ENCODE measurements around the gene SBK2.

Gene SBK2

DNA sequence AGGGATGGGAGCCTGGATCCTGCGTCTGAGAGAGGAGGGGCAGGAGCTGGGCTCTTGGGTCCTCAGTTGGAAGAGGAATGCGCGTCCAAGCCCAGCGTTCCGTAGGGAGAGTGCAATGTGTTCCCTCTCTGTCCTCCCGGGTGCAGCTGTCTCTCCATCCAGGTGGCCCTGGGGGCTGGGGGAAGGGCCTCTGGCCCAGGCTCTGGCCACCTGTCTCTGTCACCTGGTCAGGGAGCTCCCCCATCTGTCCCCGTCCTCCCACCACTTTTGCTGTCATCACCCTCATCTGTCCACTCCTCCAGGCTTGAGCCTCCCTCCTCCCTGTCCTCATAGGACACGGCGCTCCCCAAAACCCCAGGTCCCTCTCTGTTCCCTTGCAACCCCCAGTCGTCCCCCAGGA lies 3.7 kb upstream of the SBK2 start:
- H3K4me2 ChIP-seq (ENCODE audit: low read depth, low read length, poor library complexity, severe bottlenecking) = no peak overlapping the region
- no peaks in the 10 kb centered on the region for H3K27me3 ChIP-seq (ENCODE audit: low read length)
- H3K4me3 ChIP-seq (ENCODE audit: insufficient read depth, low read length, poor library complexity, severe bottlenecking) = no peak overlapping the region
- no peaks in the 10 kb centered on the region for H3K79me2 ChIP-seq (ENCODE audit: insufficient read depth, low read length)
- H4K20me1 ChIP-seq (ENCODE audit: low read depth, low read length) = no peaks in the 10 kb centered on the region
- no peaks in the 10 kb centered on the region for H3K9me3 ChIP-seq (ENCODE audit: insufficient read depth, low read length)
- no peaks in the 10 kb centered on the region for H3F3A ChIP-seq (ENCODE audit: insufficient read depth)
- TF ChIP-seq CTCF (IDR thresholded peaks at IDR 0.05; ENCODE audit: insufficient read depth, low read length, poor library complexity, severe bottlenecking) (no peak), EZH2phosphoT487 (conservative IDR thresholded peaks at IDR 0.05; ENCODE audit: low read length) (no peak)
- no peaks in the 10 kb centered on the region for H3K36me3 ChIP-seq (ENCODE audit: low read length)
- H2AFZ ChIP-seq (ENCODE audit: low read depth, low read length, severe bottlenecking) = no peak overlapping the region
- no peak overlapping the region for H3K27ac ChIP-seq (ENCODE audit: low read depth, low read length)
- H3K9ac ChIP-seq (ENCODE audit: low read length) = no peak overlapping the region
- H3K9me2 ChIP-seq (replicated peaks; ENCODE audit: insufficient read depth, low read length) = no peaks in the 10 kb centered on the region

DNA sequence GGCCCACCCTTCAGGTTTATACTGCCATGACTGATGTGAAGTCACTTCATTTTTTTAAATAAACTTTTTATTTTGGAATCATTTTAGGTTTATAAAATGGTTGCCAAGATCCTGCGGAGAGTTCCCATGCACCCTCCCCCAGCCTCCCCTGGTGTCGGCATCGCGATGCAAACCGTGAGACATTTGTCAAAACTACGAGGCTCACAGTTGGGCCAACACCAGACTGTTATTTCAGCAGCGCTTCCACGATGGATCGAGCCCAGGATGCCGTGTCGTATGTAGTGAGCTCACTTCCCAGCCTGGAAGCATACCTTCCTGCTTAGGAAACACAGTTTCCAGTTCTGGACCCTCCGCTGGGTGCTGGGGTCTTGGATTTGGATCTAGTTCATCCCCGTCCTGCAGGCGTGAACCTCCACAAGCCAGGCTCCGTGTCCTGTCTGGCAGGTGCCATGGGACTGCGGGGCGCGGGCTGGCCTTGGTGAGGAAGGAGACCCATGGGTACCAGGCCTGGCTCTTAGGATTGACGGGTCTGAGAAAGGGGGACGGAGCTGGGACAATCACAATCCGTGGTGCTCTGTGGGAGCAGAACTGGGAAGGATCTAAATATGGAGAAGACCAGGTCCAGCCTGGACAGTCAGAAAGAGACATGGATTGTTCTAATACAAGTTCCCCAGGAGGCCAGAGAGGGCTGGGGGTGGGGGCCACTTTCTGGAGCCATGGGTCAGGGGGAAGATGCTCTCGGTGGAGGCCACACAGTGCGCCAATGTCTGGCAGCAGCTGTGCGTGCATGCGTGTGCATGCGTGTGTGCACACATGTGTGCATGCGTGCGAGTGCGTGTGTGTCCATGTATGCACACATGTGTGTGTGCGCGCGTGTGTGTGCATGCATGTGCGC lies 2.4 kb upstream of the SBK2 start:
- H3K36me3 ChIP-seq (ENCODE audit: low read length) = no peaks in the 10 kb centered on the region
- no peaks in the 10 kb centered on the region for H4K20me1 ChIP-seq (ENCODE audit: low read depth, low read length)
- H3K9me3 ChIP-seq (ENCODE audit: insufficient read depth, low read length) = no peaks in the 10 kb centered on the region
- H3K4me3 ChIP-seq (ENCODE audit: insufficient read depth, low read length, poor library complexity, severe bottlenecking) = no peak overlapping the region
- H3K4me2 ChIP-seq (ENCODE audit: low read depth, low read length, poor library complexity, severe bottlenecking) = no peak overlapping the region
- no peak overlapping the region for H3K27ac ChIP-seq (ENCODE audit: low read depth, low read length)
- TF ChIP-seq EZH2phosphoT487 (conservative IDR thresholded peaks at IDR 0.05; ENCODE audit: low read length) = no peak
- no peak for TF ChIP-seq CTCF (IDR thresholded peaks at IDR 0.05; ENCODE audit: insufficient read depth, low read length, poor library complexity, severe bottlenecking)
- H3K79me2 ChIP-seq (ENCODE audit: insufficient read depth, low read length) = no peaks in the 10 kb centered on the region
- no peak overlapping the region for H2AFZ ChIP-seq (ENCODE audit: low read depth, low read length, severe bottlenecking)
- H3K9ac ChIP-seq (ENCODE audit: low read length) = no peak overlapping the region
- no peaks in the 10 kb centered on the region for H3F3A ChIP-seq (ENCODE audit: insufficient read depth)
- H3K27me3 ChIP-seq (ENCODE audit: low read length) = no peaks in the 10 kb centered on the region
- H3K9me2 ChIP-seq (replicated peaks; ENCODE audit: insufficient read depth, low read length) = no peaks in the 10 kb centered on the region

DNA sequence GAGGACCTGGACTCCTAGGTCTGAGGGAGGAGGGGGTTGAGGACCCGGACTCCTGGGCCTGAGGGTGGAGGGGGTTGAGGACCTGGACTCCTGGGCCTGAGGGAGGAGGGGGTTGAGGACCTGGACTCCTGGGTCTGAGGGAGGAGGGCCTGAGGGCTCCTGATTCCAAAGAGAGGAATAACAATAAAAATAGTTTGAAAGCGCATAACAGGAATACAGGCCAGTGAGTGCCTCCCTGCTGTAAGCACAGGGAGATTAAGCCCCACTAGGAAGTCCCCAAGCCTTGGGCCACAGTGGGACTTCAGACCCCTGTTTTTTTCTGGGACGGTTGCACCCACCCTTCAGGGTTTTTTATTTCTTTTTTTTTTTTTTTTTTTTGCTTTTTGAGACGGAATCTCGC lies 1.2 kb upstream of the SBK2 start:
- no peaks in the 10 kb centered on the region for H3K36me3 ChIP-seq (ENCODE audit: low read length)
- H3K9me3 ChIP-seq (ENCODE audit: insufficient read depth, low read length) = no peaks in the 10 kb centered on the region
- H4K20me1 ChIP-seq (ENCODE audit: low read depth, low read length) = no peaks in the 10 kb centered on the region
- H3K4me2 ChIP-seq (ENCODE audit: low read depth, low read length, poor library complexity, severe bottlenecking) = no peak overlapping the region
- no peak overlapping the region for H3K4me3 ChIP-seq (ENCODE audit: insufficient read depth, low read length, poor library complexity, severe bottlenecking)
- no peak overlapping the region for H2AFZ ChIP-seq (ENCODE audit: low read depth, low read length, severe bottlenecking)
- no peaks in the 10 kb centered on the region for H3K27me3 ChIP-seq (ENCODE audit: low read length)
- no peak overlapping the region for H3K27ac ChIP-seq (ENCODE audit: low read depth, low read length)
- TF ChIP-seq CTCF (IDR thresholded peaks at IDR 0.05; ENCODE audit: insufficient read depth, low read length, poor library complexity, severe bottlenecking) (no peak), EZH2phosphoT487 (conservative IDR thresholded peaks at IDR 0.05; ENCODE audit: low read length) (no peak)
- H3K79me2 ChIP-seq (ENCODE audit: insufficient read depth, low read length) = no peaks in the 10 kb centered on the region
- H3K9ac ChIP-seq (ENCODE audit: low read length) = no peak overlapping the region
- no peaks in the 10 kb centered on the region for H3K9me2 ChIP-seq (replicated peaks; ENCODE audit: insufficient read depth, low read length)
- H3F3A ChIP-seq (ENCODE audit: insufficient read depth) = no peaks in the 10 kb centered on the region
